GM21619 (cell line): ENCODE measurements around the gene CSAG1.
"Not testable (repeated sequence)": the region's sequence is repeated elsewhere in the genome, so short reads cannot be mapped to it uniquely, and the experiment has no call there.

Experiments used
- ATAC-seq: cut with Tn5 transposase; IDR thresholded peaks from one replicate; pipeline ENCODE4 v1.9.1; 2021; ENCODE audit not compliant: unreplicated experiment

Gene CSAG1

DNA sequence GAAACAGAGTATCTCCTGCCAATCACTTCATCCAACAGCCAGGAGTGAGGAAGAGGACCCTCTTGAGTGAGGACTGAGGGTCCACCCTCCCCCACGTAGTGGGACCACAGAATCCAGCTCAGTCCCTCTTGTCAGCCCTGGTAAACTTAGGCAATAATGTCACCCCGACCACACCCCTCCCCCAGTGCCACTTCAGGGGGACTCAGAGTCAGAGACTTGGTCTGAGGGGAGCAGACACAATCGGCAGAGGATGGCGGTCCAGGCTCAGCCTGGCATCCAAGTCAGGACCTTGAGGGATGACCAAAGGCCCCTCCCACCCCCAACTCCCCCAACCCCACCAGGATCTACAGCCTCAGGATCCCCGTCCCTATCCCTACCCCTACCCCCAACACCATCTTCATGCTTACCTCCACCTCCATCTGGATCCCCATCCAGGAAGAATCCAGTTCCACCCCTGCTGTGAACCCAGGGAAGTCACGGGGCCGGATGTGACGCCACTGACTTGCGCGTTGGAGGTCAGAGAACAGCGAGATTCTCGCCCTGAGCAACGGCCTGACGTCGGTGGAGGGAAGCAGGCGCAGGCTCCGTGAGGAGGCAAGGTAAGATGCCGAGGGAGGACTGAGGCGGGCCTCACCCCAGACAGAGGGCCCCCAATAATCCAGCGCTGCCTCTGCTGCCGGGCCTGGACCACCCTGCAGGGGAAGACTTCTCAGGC is at the start of gene CSAG1, which contains the start of gene MAGEA12:
CSAG1 (minus strand) TSS at position 461 of the 715 bp plus-strand sequence. CDS start 1,261 bp downstream, outside the sequence.
MAGEA12 (plus strand) TSS at position 497 of the 715 bp plus-strand sequence. CDS start 2,405 bp downstream, outside the sequence.
- no peak for ATAC-seq

DNA sequence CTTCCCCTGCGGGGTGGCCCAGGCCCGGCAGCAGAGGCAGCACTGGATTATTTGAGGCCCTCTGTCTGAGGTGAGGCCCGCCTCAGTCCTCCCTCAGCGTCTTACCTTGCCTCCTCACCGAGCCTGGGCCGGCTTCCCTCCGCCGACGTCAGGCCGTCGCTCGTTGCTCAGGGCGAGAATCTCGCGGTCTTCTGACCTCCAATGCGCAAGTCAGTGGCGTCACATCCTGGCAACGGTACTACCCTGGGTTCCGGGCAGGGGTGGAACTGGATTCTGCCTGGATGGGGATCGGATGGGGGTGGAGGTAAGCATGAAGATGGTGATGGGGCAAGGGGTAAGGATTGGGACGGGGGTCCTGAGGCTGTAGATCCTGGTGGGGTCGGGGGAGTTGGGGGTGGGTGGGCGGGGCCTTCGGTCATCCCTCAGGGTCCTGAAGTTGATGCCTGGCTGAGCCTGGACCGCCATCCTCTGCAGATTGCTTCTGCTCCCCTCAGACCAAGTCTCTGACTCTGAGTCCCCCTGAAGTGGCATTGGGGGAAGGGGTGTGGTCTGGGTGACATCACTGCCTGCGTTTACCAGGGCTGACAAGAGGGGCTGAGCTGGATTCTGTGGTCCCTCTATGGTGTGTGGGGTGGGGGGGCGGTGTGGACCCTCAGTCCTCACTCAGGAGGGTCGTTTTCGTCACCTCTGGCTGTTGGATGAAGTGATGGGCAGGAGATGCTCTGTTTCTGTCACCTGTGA is 36.2 kb upstream of the CSAG1 start, which contains the start of gene MAGEA6:
MAGEA6 (minus strand) TSS at position 141 of the 741 bp plus-strand sequence. CDS start 2,039 bp downstream, outside the sequence.
- ATAC-seq, result not testable (repeated sequence)

DNA sequence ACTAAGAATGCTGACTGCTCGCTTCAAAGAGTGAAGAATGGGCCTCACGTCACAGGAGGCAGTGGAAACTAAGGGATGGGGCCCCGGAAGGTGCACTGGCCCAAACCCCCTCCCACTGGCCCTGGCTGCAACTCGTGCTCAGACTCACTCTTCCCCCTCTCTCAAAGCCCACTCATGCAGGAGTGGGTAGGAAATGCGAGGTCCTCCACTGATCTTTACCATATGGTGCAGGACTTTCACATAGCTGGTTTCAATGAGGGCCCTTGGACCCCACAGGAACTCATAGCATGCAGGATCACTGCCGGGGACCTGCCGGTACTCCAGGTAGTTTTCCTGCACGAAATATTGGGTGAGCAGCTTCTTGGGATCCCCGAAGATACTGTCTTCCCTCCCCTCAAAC is 33.0 kb upstream of the CSAG1 start:
- ATAC-seq, result not testable (repeated sequence)

- not testable (repeated sequence) for ATAC-seq
These were observed 28.1 kb upstream of the CSAG1 start for GRCh38 chrX:152761582-152761981.

DNA sequence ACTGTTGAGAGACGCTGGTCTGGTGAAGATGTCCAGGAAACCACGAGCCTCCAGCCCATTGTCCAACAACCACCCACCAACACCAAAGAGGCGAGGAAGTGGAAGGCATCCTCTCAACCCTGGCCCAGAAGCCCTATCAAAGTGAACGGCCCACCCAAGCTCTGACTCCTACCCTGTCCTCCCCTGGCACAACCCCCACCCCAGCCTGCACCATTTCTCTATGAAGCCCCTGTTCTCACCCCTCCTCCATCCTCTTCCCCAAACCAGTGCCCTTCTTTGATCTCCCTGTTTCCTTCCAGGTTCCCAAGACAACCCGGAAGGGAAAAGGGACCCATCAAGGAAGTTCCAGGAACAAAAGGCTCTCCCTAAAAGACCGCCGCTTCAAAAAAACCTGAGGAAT is 26.0 kb upstream of the CSAG1 start:
- ATAC-seq, result not testable (repeated sequence)

DNA sequence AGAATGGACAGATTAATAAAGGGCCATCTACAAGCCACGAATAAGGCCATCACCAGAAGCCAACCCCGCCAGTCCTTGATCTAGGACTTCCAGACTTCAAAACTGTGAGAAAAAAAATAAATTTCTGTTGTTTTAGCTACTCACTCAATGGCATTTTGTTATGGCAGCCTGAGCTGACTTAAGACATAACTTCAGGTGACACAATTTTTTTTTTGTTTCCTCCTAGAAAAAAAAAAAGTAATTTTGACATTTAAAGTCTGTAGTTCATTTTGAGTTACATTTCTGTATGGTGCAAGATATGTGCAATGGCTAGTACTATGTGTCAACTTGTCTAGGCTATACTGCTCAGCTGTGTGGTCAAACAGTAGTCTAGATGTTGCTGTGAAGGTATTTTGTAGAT is 25.4 kb upstream of the CSAG1 start, which contains the start of gene CSAG3:
CSAG3 (plus strand) TSS at position 301 of the 400 bp plus-strand sequence.
- not testable (repeated sequence) for ATAC-seq

DNA sequence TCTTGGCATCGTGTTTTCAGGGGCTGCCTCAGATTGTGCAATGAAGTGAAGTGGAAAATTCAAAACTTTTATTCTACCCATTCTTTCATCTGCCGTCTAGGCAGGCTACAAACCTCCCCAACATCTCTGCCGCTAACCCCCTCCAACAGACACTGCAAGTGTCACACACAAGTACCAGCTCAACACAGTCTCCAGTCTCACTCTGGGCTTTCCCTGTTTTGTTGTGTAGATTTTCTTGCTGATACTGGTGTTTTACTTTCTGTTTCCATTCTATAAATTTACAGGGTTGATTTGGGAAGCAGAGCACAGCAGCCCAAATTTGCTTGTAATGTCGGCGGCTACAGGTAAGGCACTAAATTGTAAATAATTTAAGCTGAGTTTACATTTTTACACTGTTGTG is 21.4 kb upstream of the CSAG1 start:
- not testable (repeated sequence) for ATAC-seq

DNA sequence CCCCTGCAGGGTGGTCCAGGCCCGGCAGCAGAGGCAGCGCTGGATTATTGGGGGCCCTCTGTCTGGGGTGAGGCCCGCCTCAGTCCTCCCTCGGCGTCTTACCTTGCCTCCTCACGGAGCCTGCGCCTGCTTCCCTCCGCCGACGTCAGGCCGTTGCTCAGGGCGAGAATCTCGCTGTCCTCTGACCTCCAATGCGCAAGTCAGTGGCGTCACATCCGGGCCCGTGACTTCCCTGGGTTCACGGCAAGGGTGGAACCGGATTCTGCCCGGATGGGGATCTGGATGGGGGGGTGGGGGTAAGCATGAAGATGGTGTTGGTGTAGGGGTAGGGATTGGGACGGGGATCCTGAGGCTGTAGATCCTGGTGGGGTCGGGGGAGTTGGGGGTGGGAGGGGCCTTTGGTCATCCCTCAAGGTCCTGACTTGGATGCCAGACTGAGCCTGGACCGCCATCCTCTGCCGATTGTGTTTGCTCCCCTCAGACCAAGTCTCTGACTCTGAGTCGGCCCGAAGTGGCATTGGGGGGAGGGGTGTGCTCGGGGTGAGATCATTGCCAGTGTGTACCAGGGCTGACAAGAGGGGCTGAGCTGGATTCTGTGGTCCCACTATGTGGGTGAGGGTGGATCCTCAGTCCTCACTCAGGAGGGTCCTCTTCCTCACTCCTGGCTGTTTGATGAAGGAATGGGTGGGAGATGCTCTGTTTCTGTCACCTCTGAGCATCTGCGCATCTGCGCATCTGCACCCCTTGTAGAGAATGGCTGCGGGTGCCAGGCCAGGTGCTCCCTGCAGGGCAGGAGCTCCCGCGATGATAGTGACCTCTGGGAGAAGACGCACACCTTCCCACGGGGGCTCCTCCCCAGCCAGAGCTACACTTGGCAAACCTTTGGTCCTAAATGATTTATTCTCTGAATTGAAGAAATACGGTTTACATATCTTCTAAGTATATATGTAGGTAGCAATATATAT is 20.4 kb upstream of the CSAG1 start, which contains the start of gene MAGEA2:
MAGEA2 (minus strand) TSS at position 157 of the 965 bp plus-strand sequence. CDS start 2,479 bp downstream, outside the sequence.
- not testable (repeated sequence) for ATAC-seq

DNA sequence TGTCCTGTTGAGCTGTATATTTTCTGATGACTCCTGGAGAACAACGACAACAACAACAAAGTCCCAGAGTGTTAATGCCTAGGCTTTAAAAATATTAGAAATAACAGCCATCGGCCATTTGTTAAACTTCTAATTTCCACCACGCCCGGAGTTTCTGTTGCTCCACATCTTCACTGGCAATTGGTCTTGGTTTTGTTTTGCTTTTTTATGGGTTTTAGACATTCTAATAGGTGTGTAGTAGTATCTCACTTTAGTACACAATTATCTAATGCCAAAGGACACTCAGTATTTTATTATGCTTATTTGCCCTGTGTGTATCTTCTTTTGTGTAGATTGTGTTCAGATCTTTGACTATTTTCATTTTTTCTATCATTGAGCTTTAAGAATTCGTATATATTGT is 5.0 kb upstream of the CSAG1 start:
- ATAC-seq, result no peak

GRCh38 chrX:152736528-152736927 is 3.0 kb upstream of the CSAG1 start:
- ATAC-seq, result not testable (repeated sequence)

- ATAC-seq, result no peak
These were observed 2.5 kb upstream of the CSAG1 start for GRCh38 chrX:152735860-152736511.

DNA sequence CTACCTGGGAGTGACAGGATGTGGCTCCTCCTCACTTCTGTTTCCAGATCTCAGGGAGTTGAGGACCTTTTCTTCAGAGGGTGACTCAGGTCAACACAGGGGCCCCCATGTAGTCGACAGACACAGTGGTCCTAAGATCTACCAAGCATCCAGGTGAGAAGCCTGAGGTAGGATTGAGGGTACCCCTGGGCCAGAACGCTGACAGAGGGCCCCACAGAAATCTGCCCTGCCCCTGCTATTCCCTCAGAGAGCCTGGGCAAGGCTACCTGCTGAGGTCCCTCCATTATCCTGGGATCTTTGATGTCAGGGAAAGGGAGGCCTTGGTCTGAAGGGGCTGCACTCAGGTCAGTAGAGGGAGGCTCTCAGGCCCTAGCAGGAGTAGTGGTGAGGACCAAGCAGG is 1.6 kb upstream of the CSAG1 start:
- no peak for ATAC-seq

- ATAC-seq, result not testable (repeated sequence)
These were observed 780 bp upstream of the CSAG1 start for GRCh38 chrX:152734143-152734858.

DNA sequence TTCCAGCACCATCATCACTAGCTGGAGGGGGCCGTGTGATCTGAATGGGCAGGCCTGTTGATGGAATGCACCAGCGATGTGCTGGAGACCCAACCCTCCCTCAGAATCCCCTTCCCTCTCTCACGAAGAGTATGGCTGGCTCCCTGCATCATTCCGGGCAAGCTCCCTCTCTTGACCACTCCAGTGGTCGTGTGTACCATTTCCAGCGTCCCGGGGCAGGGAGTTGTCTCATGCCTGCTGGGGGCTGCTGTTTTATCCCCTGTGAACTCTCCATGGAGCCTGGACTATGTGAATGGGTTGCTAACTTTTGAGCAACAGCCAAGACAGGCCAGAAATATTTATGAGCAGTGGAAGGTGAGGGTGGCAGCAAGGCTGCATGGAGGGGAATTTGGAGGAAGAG is 8.1 kb downstream of the CSAG1 start:
- ATAC-seq, result no peak

- not testable (repeated sequence) for ATAC-seq
These were observed 19.4 kb downstream of the CSAG1 start, which contains the start of gene MAGEA2B for GRCh38 chrX:152713815-152714787. MAGEA2B (plus strand) TSS chrX:152714628; CDS start chrX:152717107, 2,479 bp downstream.

DNA sequence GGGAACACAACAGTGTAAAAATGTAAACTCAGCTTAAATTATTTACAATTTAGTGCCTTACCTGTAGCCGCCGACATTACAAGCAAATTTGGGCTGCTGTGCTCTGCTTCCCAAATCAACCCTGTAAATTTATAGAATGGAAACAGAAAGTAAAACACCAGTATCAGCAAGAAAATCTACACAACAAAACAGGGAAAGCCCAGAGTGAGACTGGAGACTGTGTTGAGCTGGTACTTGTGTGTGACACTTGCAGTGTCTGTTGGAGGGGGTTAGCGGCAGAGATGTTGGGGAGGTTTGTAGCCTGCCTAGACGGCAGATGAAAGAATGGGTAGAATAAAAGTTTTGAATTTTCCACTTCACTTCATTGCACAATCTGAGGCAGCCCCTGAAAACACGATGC is 20.3 kb downstream of the CSAG1 start:
- ATAC-seq, result not testable (repeated sequence)

DNA sequence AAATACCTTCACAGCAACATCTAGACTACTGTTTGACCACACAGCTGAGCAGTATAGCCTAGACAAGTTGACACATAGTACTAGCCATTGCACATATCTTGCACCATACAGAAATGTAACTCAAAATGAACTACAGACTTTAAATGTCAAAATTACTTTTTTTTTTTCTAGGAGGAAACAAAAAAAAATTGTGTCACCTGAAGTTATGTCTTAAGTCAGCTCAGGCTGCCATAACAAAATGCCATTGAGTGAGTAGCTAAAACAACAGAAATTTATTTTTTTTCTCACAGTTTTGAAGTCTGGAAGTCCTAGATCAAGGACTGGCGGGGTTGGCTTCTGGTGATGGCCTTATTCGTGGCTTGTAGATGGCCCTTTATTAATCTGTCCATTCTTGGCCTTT is 24.3 kb downstream of the CSAG1 start, which contains the start of gene CSAG2:
CSAG2 (minus strand) TSS at position 101 of the 400 bp plus-strand sequence. CDS start 161 bp downstream, outside the sequence.
- ATAC-seq, result not testable (repeated sequence)

GRCh38 chrX:152706500-152706899 is 27.0 kb downstream of the CSAG1 start:
- ATAC-seq, result not testable (repeated sequence)
